GM21825 (cell line): ENCODE measurements around the gene CENPU.
A peak's percentile ranks its signal among the peaks of the same experiment; 100 is the strongest.
"Not testable (repeated sequence)": the region's sequence is repeated elsewhere in the genome, so short reads cannot be mapped to it uniquely, and the experiment has no call there.

Source experiments
- ATAC-seq: cut with Tn5 transposase; IDR thresholded peaks from one replicate; pipeline ENCODE4 v1.9.1; 2021; ENCODE audit warnings: mild to moderate bottlenecking, moderate library complexity; ENCODE audit not compliant: unreplicated experiment

CENPU gene

GRCh38 chr4:184752496-184753275 lies 18.8 kb upstream of the CENPU start:
- no peak for ATAC-seq

GRCh38 chr4:184751585-184751956 lies 17.7 kb upstream of the CENPU start:
- no peak for ATAC-seq

- no peak for ATAC-seq
Measured at GRCh38 chr4:184750926-184751584, 17.2 kb upstream of the CENPU start.

- no peak for ATAC-seq
Measured at GRCh38 chr4:184748251-184748652, 14.4 kb upstream of the CENPU start.

- ATAC-seq: no peak
Measured at GRCh38 chr4:184747034-184747830, 13.3 kb upstream of the CENPU start.

- ATAC-seq: peak; percentile 66
Measured at GRCh38 chr4:184745831-184746795, 12.2 kb upstream of the CENPU start.

- ATAC-seq: no peak
Measured at GRCh38 chr4:184744236-184744635, 10.3 kb upstream of the CENPU start.

GRCh38 chr4:184743650-184744049 lies 9.8 kb upstream of the CENPU start:
- no peak for ATAC-seq

- not testable (repeated sequence) for ATAC-seq
Measured at GRCh38 chr4:184741651-184742050, 7.8 kb upstream of the CENPU start.

- ATAC-seq: no peak
Measured at GRCh38 chr4:184740980-184741391, 7.1 kb upstream of the CENPU start.

- ATAC-seq: not testable (repeated sequence)
Measured at GRCh38 chr4:184739575-184739974, 5.7 kb upstream of the CENPU start.

- ATAC-seq: no peak
Measured at GRCh38 chr4:184734758-184735157, 862 bp upstream of the CENPU start.

- ATAC-seq: no peak
Measured at GRCh38 chr4:184732126-184732525, 1.8 kb downstream of the CENPU start.

GRCh38 chr4:184731056-184731455 lies 2.8 kb downstream of the CENPU start:
- ATAC-seq: no peak

- no peak for ATAC-seq
Measured at GRCh38 chr4:184729946-184730345, 4.0 kb downstream of the CENPU start.

- no peak for ATAC-seq
Measured at GRCh38 chr4:184728858-184729257, 5.0 kb downstream of the CENPU start.

GRCh38 chr4:184727430-184727829 lies 6.5 kb downstream of the CENPU start:
- no peak for ATAC-seq

- ATAC-seq: no peak
Measured at GRCh38 chr4:184722798-184723197, 11.1 kb downstream of the CENPU start.

- ATAC-seq: no peak
Measured at GRCh38 chr4:184721254-184721653, 12.6 kb downstream of the CENPU start.

- no peak for ATAC-seq
Measured at GRCh38 chr4:184719407-184719806, 14.5 kb downstream of the CENPU start.

GRCh38 chr4:184715526-184715925 lies 18.4 kb downstream of the CENPU start:
- ATAC-seq: no peak
